Breast epithelium (tissue), 4 donors: ENCODE measurements around the gene PLCB3. TPM values are rescaled to one million over a fixed set of nuclear protein-coding genes. Genes with fewer than 3 reads are reported as not detected.

Experiments
- DNase-seq, 2 donors: peaks; one replicate each; pipeline ENCODE4 v3.0.0-alpha.2; 2019; ENCODE audit warnings: low spot score in 2 of 2
- H3K27ac ChIP-seq, 2 donors: fragments of 200-600 bp; sonication (generic) in 1 of 2; one replicate each; pipeline ENCODE4 v1.5.1; 2016 to 2019; ENCODE audit warnings: mild to moderate bottlenecking in 1 of 2
- H3K27me3 ChIP-seq, 2 donors: fragments of 200-600 bp; sonication (generic) in 1 of 2; one replicate each; pipeline versions ENCODE4 v1.5.1 to v1.6.0; 2017 to 2019; ENCODE audit warnings: control low read depth in 1 of 2, mild to moderate bottlenecking in 1 of 2
- H3K36me3 ChIP-seq: fragments of 200-600 bp; one replicate; pipeline ENCODE4 v1.5.1; 2019
- H3K4me1 ChIP-seq, 2 donors: fragments of 200-600 bp; sonication (generic); one replicate each; pipeline ENCODE4 v1.5.1; 2016 to 2019; ENCODE audit warnings: control low read depth in 1 of 2
- H3K4me3 ChIP-seq, 3 donors: fragments of 200-600 bp; sonication (generic); 1 replicate in 2 of 3; 2 replicates in 1 of 3; pipeline ENCODE4 v1.5.1; 2016 to 2019; ENCODE audit warnings: mild to moderate bottlenecking in 3 of 3, moderate library complexity in 2 of 3
- H3K9me3 ChIP-seq, 2 donors: fragments of 200-600 bp; sonication (generic) in 1 of 2; one replicate each; pipeline ENCODE4 v1.5.1; 2016 to 2019; ENCODE audit warnings: control low read depth in 1 of 2
- CTCF ChIP-seq, 3 donors: fragments of 450-650 bp; IDR thresholded peaks; one replicate each; pipeline ENCODE4 v1.5.1; 2016 to 2017; ENCODE audit warnings: antibody characterized with exemption in 3 of 3, mild to moderate bottlenecking in 3 of 3, moderate library complexity in 3 of 3
- POLR2A ChIP-seq: fragments of 450-650 bp; IDR thresholded peaks from one replicate; pipeline ENCODE4 v1.6.1; 2016; ENCODE audit warnings: antibody characterized with exemption, mild to moderate bottlenecking, moderate library complexity
- POLR2AphosphoS5 ChIP-seq, 3 donors: sonication (generic); formaldehyde crosslinking; IDR thresholded peaks; one replicate each; pipeline ENCODE4 v1.6.1; 2017; ENCODE audit warnings: antibody characterized with exemption in 3 of 3
- intact Hi-C: fragments of 100-400 bp; cut with DNase I; formaldehyde crosslinking; loops from one replicate; pipeline ENCODE4 v1.15.1; 2023; ENCODE audit warnings: low total_unique reads
- total RNA-seq, 3 donors: library from RNA; depleted of rRNA; stranded (reverse); fragments of >200 nt; gene quantifications; one replicate each; pipeline ENCODE4 v1.1.0, GENCODE V29; 2016

Gene PLCB3
- total RNA-seq, 3 donors from 2014 or later, result 15.5 to 20.5 (median 19.0) TPM

GRCh38 chr11:64266339-64266738 lies 15.0 kb downstream of the PLCB3 start:
- no peak for DNase-seq

GRCh38 chr11:64267207-64267945 lies 16.0 kb downstream of the PLCB3 start:
- Histone ChIP-seq H3K36me3 (no peaks in the 10 kb centered on the region), H3K27me3 (no peaks in the 10 kb centered on the region), H3K9me3 (no peaks in the 10 kb centered on the region), H3K4me3 (no peak overlapping the region), H3K27ac (peak overlapping the region; percentile 95 to 100), H3K4me1 (peaks cover 6 to 25% of the 10 kb centered on the region in 2 donors)
- peak in 1 of 2 donors; percentile 33 for DNase-seq
- TF ChIP-seq POLR2A (no peak), CTCF (IDR thresholded peaks at IDR 0.05) (no peak), POLR2AphosphoS5 (IDR thresholded peaks at IDR 0.05) (no peak)
- intact Hi-C loops, result loop anchor here (5.0 kb wide), 1 partner anchor 680 kb away; no protein-coding TSS in a partner anchor

More at GRCh38 chr11:64266339-64266738, 15.0 kb downstream of the PLCB3 start:
- Histone ChIP-seq H3K4me3 (no peak overlapping the region), H3K36me3 (no peaks in the 10 kb centered on the region), H3K9me3 (no peaks in the 10 kb centered on the region), H3K27ac (no peak overlapping the region), H3K4me1 (peaks cover 6 to 18% of the 10 kb centered on the region in 2 donors), H3K27me3 (no peaks in the 10 kb centered on the region)
- no peak for TF ChIP-seq POLR2AphosphoS5 (IDR thresholded peaks at IDR 0.05)
- TF ChIP-seq CTCF (IDR thresholded peaks at IDR 0.05), result no peak
- no peak for TF ChIP-seq POLR2A
- intact Hi-C loops, result loop anchor here (5.0 kb wide), 1 partner anchor 679 kb away; no protein-coding TSS in a partner anchor

- Histone ChIP-seq H3K4me1 (peaks cover 6 to 25% of the 10 kb centered on the region in 2 donors), H3K4me3 (peak overlapping the region; percentile 77 to 97 (median 79)), H3K27ac (peak overlapping the region; percentile 95 to 100), H3K36me3 (no peaks in the 10 kb centered on the region), H3K9me3 (no peaks in the 10 kb centered on the region), H3K27me3 (no peaks in the 10 kb centered on the region)
- intact Hi-C loops, result loop anchor here (5.0 kb wide), 1 partner anchor 681 kb away; no protein-coding TSS in a partner anchor
- peak in 1 of 2 donors; percentile 56 for DNase-seq
- TF ChIP-seq CTCF (IDR thresholded peaks at IDR 0.05) (no peak), POLR2A (no peak), POLR2AphosphoS5 (IDR thresholded peaks at IDR 0.05) (no peak)
These were observed 16.9 kb downstream of the PLCB3 start for GRCh38 chr11:64268025-64268892.

GRCh38 chr11:64268893-64269539 lies 17.7 kb downstream of the PLCB3 start:
- peak in 1 of 2 donors; percentile 42 for DNase-seq
- intact Hi-C loops, result loop anchor here (5.0 kb wide), 1 partner anchor 682 kb away; no protein-coding TSS in a partner anchor
- TF ChIP-seq POLR2AphosphoS5 (IDR thresholded peaks at IDR 0.05) (peak in 1 of 3 donors; percentile 55), POLR2A (no peak), CTCF (IDR thresholded peaks at IDR 0.05) (no peak)
- Histone ChIP-seq H3K27me3 (no peaks in the 10 kb centered on the region), H3K36me3 (no peaks in the 10 kb centered on the region), H3K27ac (peak overlapping the region; percentile 95 to 100), H3K4me1 (peaks cover 6 to 25% of the 10 kb centered on the region in 2 donors), H3K4me3 (peak overlapping the region; percentile 77 to 97 (median 79)), H3K9me3 (no peaks in the 10 kb centered on the region)
